Loucy (cell line): ENCODE measurements around the gene PADI4.
"Not testable (repeated sequence)": the region's sequence is repeated elsewhere in the genome, so short reads cannot be mapped to it uniquely, and the experiment has no call there.

Experiments used
- H2AFZ ChIP-seq: fragments of 200-600 bp; sonication (generic); 2 replicates; pipeline ENCODE4 v1.6.0; 2016; ENCODE audit warnings: antibody characterized with exemption, mild to moderate bottlenecking, low read length, moderate library complexity
- H3F3A ChIP-seq: fragments of 200-600 bp; 2 replicates; pipeline ENCODE4 v1.6.0; 2016; ENCODE audit warnings: antibody characterized with exemption, low read depth, mild to moderate bottlenecking
- H3K27me3 ChIP-seq: fragments of 200-600 bp; sonication (generic); 2 replicates; pipeline ENCODE4 v1.6.1; 2014; ENCODE audit warnings: low read length, mild to moderate bottlenecking; ENCODE audit not compliant: insufficient read depth, poor library complexity, severe bottlenecking
- H3K36me3 ChIP-seq: fragments of 200-600 bp; sonication (generic); 2 replicates; pipeline ENCODE4 v1.6.1; 2016; ENCODE audit warnings: low read length; ENCODE audit not compliant: insufficient read depth
- H3K4me1 ChIP-seq: fragments of 200-600 bp; sonication (generic); 2 replicates; pipeline ENCODE4 v1.5.1; 2014; ENCODE audit warnings: low read length, mild to moderate bottlenecking; ENCODE audit not compliant: insufficient read depth, poor library complexity, severe bottlenecking
- H3K4me2 ChIP-seq: fragments of 200-600 bp; sonication (generic); 2 replicates; pipeline ENCODE4 v1.6.0; 2014; ENCODE audit warnings: antibody characterized with exemption, low read length, low read depth, mild to moderate bottlenecking; ENCODE audit not compliant: poor library complexity, severe bottlenecking
- H3K4me3 ChIP-seq: fragments of 200-600 bp; sonication (generic); 2 replicates; pipeline ENCODE4 v1.5.1; 2014; ENCODE audit warnings: low read length, mild to moderate bottlenecking, mixed read lengths; ENCODE audit not compliant: poor library complexity, severe bottlenecking
- H3K79me2 ChIP-seq: fragments of 200-600 bp; sonication (generic); 2 replicates; pipeline ENCODE4 v1.6.1; 2014; ENCODE audit warnings: low read length; ENCODE audit not compliant: insufficient read depth
- H3K9ac ChIP-seq: fragments of 200-600 bp; sonication (generic); 2 replicates; pipeline ENCODE4 v1.6.0; 2014; ENCODE audit warnings: mild to moderate bottlenecking, low read depth, low read length, moderate library complexity; ENCODE audit not compliant: poor library complexity, severe bottlenecking
- H3K9me2 ChIP-seq: fragments of 200-600 bp; sonication (generic); replicated peaks from 2 replicates; pipeline ENCODE4 v1.6.1; 2016; ENCODE audit warnings: low read depth, low read length, mixed read lengths
- H3K9me3 ChIP-seq: fragments of 200-600 bp; sonication (generic); 2 replicates; pipeline ENCODE4 v1.6.1; 2014; ENCODE audit warnings: mild to moderate bottlenecking, antibody characterized with exemption, low read length, low read depth; ENCODE audit not compliant: insufficient read depth
- H4K20me1 ChIP-seq: fragments of 200-600 bp; sonication (generic); 2 replicates; pipeline ENCODE4 v1.6.0; 2014; ENCODE audit warnings: antibody characterized with exemption, low read length, mild to moderate bottlenecking; ENCODE audit not compliant: insufficient read depth, poor library complexity, severe bottlenecking
- CTCF ChIP-seq: fragments of 200-600 bp; sonication (generic); conservative IDR thresholded peaks from 2 replicates; pipeline ENCODE4 v1.5.1; 2014; ENCODE audit warnings: mild to moderate bottlenecking, antibody characterized with exemption, low read length
- EZH2phosphoT487 ChIP-seq: fragments of 200-600 bp; IDR thresholded peaks from 2 replicates; pipeline ENCODE4 v1.6.1; 2018; ENCODE audit warnings: antibody characterized with exemption, mild to moderate bottlenecking, moderate library complexity, borderline replicate concordance

Gene PADI4

GRCh38 chr1:17339521-17339920, 31.5 kb downstream of the PADI4 start:
- H4K20me1 ChIP-seq, result no peaks in the 10 kb centered on the region
- H3K9ac ChIP-seq, result no peak overlapping the region
- no peak overlapping the region for H3K4me2 ChIP-seq
- no peaks in the 10 kb centered on the region for H3K27me3 ChIP-seq
- H3K36me3 ChIP-seq, result no peaks in the 10 kb centered on the region
- no peaks in the 10 kb centered on the region for H3K79me2 ChIP-seq
- no peaks in the 10 kb centered on the region for H3K9me2 ChIP-seq
- H3F3A ChIP-seq, result no peaks in the 10 kb centered on the region
- H3K4me1 ChIP-seq, result no peaks in the 10 kb centered on the region
- H2AFZ ChIP-seq, result no peak overlapping the region
- no peak overlapping the region for H3K4me3 ChIP-seq
- no peaks in the 10 kb centered on the region for H3K9me3 ChIP-seq
- TF ChIP-seq CTCF, result no peak
- TF ChIP-seq EZH2phosphoT487, result no peak

GRCh38 chr1:17340358-17340757, 32.4 kb downstream of the PADI4 start:
- H4K20me1 ChIP-seq, result no peaks in the 10 kb centered on the region
- H3K4me3 ChIP-seq, result no peak overlapping the region
- no peaks in the 10 kb centered on the region for H3K9me2 ChIP-seq
- H3K36me3 ChIP-seq, result no peaks in the 10 kb centered on the region
- H3K4me2 ChIP-seq, result no peak overlapping the region
- no peak for TF ChIP-seq EZH2phosphoT487
- no peak for TF ChIP-seq CTCF
- no peaks in the 10 kb centered on the region for H3K4me1 ChIP-seq
- no peaks in the 10 kb centered on the region for H3K9me3 ChIP-seq
- H3K27me3 ChIP-seq, result no peaks in the 10 kb centered on the region
- H2AFZ ChIP-seq, result no peak overlapping the region
- H3K79me2 ChIP-seq, result no peaks in the 10 kb centered on the region
- no peaks in the 10 kb centered on the region for H3F3A ChIP-seq
- no peak overlapping the region for H3K9ac ChIP-seq

DNA sequence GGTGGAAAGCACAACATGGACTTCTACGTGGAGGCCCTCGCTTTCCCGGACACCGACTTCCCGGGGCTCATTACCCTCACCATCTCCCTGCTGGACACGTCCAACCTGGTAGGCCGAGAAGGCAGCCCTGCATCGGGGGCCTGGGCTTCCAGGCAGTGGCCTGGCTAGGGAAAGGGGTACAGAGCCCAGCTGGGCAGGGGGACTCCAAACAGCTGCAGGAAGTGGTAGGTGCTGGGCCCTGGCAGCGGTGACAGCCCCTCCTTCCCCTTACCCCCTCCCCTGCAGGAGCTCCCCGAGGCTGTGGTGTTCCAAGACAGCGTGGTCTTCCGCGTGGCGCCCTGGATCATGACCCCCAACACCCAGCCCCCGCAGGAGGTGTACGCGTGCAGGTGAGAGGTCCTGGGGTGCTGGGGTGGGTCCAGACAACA, 34.0 kb downstream of the PADI4 start:
- H3K79me2 ChIP-seq, result no peaks in the 10 kb centered on the region
- no peaks in the 10 kb centered on the region; the same call in 1 of the 2 replicates for H3K9me3 ChIP-seq
- no peaks in the 10 kb centered on the region for H4K20me1 ChIP-seq
- H2AFZ ChIP-seq, result no peak overlapping the region
- no peak overlapping the region for H3K4me2 ChIP-seq
- no peaks in the 10 kb centered on the region for H3K9me2 ChIP-seq
- H3F3A ChIP-seq, result no peaks in the 10 kb centered on the region
- no peaks in the 10 kb centered on the region for H3K27me3 ChIP-seq
- TF ChIP-seq EZH2phosphoT487 (no peak), CTCF (no peak)
- H3K9ac ChIP-seq, result no peak overlapping the region
- H3K4me1 ChIP-seq, result no peaks in the 10 kb centered on the region
- H3K36me3 ChIP-seq, result no peaks in the 10 kb centered on the region
- no peak overlapping the region for H3K4me3 ChIP-seq

DNA sequence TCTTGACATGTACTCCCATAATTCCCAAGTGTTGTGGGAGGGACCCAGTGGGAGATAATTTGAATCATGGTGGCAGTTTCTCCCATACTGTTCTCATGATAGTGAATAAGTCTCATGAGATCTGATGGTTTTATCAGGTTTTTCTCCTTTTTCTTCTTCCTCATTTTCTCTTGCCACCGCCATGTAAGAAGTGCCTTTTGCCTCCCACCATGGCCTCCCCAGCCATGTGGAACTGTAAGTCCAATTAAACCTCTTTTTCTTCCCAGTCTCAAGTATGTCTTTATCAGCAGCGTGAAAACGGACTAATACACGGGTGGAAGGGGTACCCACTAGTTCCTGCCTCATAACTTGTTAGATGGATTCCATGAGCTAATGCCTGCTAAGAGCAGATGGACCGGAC, 37.5 kb downstream of the PADI4 start:
- not testable (repeated sequence) for H3K27me3 ChIP-seq, H3K9me3 ChIP-seq, H3K9ac ChIP-seq, H3F3A ChIP-seq, H3K79me2 ChIP-seq, H3K4me3 ChIP-seq, H3K4me1 ChIP-seq, H3K9me2 ChIP-seq, H4K20me1 ChIP-seq, H3K36me3 ChIP-seq, H3K4me2 ChIP-seq, H2AFZ ChIP-seq
